Activated CD4-positive, CD25-positive, alpha-beta regulatory T cell (primary cell): ENCODE data around the gene PAQR3.
"Not testable (repeated sequence)": the region's sequence is repeated elsewhere in the genome, so short reads cannot be mapped to it uniquely, and the experiment has no call there.

Experiments used
- DNase-seq, 4 experiments: peaks; one replicate each; lab custom pipeline; 2025; lab: John Stamatoyannopoulos, UW

Gene PAQR3

GRCh38 chr4:78928835-78929234 is 10.4 kb downstream of the PAQR3 start:
- DNase-seq = no peak

GRCh38 chr4:78926826-78927225 is 12.4 kb downstream of the PAQR3 start:
- DNase-seq = no peak

- no peak for DNase-seq
Measured at GRCh38 chr4:78923464-78924312, 15.6 kb downstream of the PAQR3 start.

- no peak for DNase-seq
Measured at GRCh38 chr4:78922207-78922606, 17.0 kb downstream of the PAQR3 start.

GRCh38 chr4:78910612-78911011 is 28.6 kb downstream of the PAQR3 start:
- no peak for DNase-seq

GRCh38 chr4:78908974-78909373 is 30.3 kb downstream of the PAQR3 start:
- not testable (repeated sequence) for DNase-seq

- DNase-seq = no peak
Measured at GRCh38 chr4:78907638-78908037, 31.6 kb downstream of the PAQR3 start.

GRCh38 chr4:78904143-78904542 is 35.1 kb downstream of the PAQR3 start:
- no peak for DNase-seq

GRCh38 chr4:78902298-78902697 is 36.9 kb downstream of the PAQR3 start:
- DNase-seq = no peak

GRCh38 chr4:78901882-78902281 is 37.4 kb downstream of the PAQR3 start:
- no peak for DNase-seq

GRCh38 chr4:78899302-78899701 is 39.9 kb downstream of the PAQR3 start:
- DNase-seq = no peak

- DNase-seq = no peak
Measured at GRCh38 chr4:78889955-78890354, 49.3 kb downstream of the PAQR3 start.

GRCh38 chr4:78885598-78885997 is 53.6 kb downstream of the PAQR3 start:
- DNase-seq = no peak

GRCh38 chr4:78880874-78881492 is 58.3 kb downstream of the PAQR3 start:
- no peak for DNase-seq

GRCh38 chr4:78878031-78878430 is 61.2 kb downstream of the PAQR3 start:
- DNase-seq = no peak

GRCh38 chr4:78876568-78877320 is 62.5 kb downstream of the PAQR3 start:
- DNase-seq = no peak

GRCh38 chr4:78870056-78870455 is 69.2 kb downstream of the PAQR3 start:
- no peak for DNase-seq

- DNase-seq = not testable (repeated sequence)
Measured at GRCh38 chr4:78868712-78869111, 70.5 kb downstream of the PAQR3 start.

- DNase-seq = no peak
Measured at GRCh38 chr4:78865451-78865850, 73.8 kb downstream of the PAQR3 start.

GRCh38 chr4:78864405-78865024 is 74.7 kb downstream of the PAQR3 start:
- DNase-seq = no peak

- DNase-seq = no peak
Measured at GRCh38 chr4:78863991-78864390, 75.2 kb downstream of the PAQR3 start.

- DNase-seq = no peak
Measured at GRCh38 chr4:78863254-78863869, 75.9 kb downstream of the PAQR3 start.
